Smooth muscle cell (in vitro differentiated cells): ENCODE data around the gene SGMS1. TPM values are rescaled to one million over a fixed set of nuclear protein-coding genes. Genes with fewer than 3 reads are reported as not detected.

ENCODE experiments used
- DNase-seq: peaks from one replicate; lab custom pipeline; 2025; ENCODE audit not compliant: unreplicated experiment; lab: John Stamatoyannopoulos, UW
- H2AFZ ChIP-seq: fragments of 200-600 bp; sonication (generic); 2 replicates; pipeline ENCODE4 v1.6.0; 2016; ENCODE audit warnings: antibody characterized with exemption, low read depth, mild to moderate bottlenecking
- H3F3A ChIP-seq: fragments of 200-600 bp; sonication (generic); 2 replicates; pipeline ENCODE4 v1.6.0; 2017; ENCODE audit warnings: antibody characterized with exemption, low read depth
- H3K27ac ChIP-seq: fragments of 200-600 bp; sonication (generic); 2 replicates; pipeline ENCODE4 v1.5.1; 2016; ENCODE audit warnings: low read depth, mild to moderate bottlenecking
- H3K27me3 ChIP-seq: fragments of 200-600 bp; sonication (generic); 2 replicates; pipeline ENCODE4 v1.6.1; 2016; ENCODE audit warnings: low read depth, mild to moderate bottlenecking
- H3K36me3 ChIP-seq: fragments of 200-600 bp; sonication (generic); 2 replicates; pipeline ENCODE4 v1.5.1; 2016; ENCODE audit warnings: low read depth
- H3K4me1 ChIP-seq: fragments of 200-600 bp; sonication (generic); 2 replicates; pipeline ENCODE4 v1.5.1; 2016; ENCODE audit warnings: low read depth
- H3K4me2 ChIP-seq: fragments of 200-600 bp; sonication (generic); 2 replicates; pipeline ENCODE4 v1.6.0; 2016; ENCODE audit warnings: mild to moderate bottlenecking
- H3K4me3 ChIP-seq: fragments of 200-600 bp; sonication (generic); 2 replicates; pipeline ENCODE4 v1.5.1; 2016; ENCODE audit warnings: mild to moderate bottlenecking
- H3K79me2 ChIP-seq: fragments of 200-600 bp; sonication (generic); 2 replicates; pipeline ENCODE4 v1.6.0; 2016; ENCODE audit warnings: low read depth, mild to moderate bottlenecking
- H3K9ac ChIP-seq: fragments of 200-600 bp; sonication (generic); 2 replicates; pipeline ENCODE4 v1.6.0; 2016; ENCODE audit warnings: low read depth
- H3K9me3 ChIP-seq: fragments of 200-600 bp; sonication (generic); replicated peaks from 2 replicates; pipeline ENCODE4 v1.5.1; 2016; ENCODE audit warnings: low read depth
- H4K20me1 ChIP-seq: fragments of 200-600 bp; sonication (generic); 2 replicates; pipeline ENCODE4 v1.6.0; 2016; ENCODE audit warnings: low read depth
- CTCF ChIP-seq: fragments of 200-600 bp; sonication (generic); IDR thresholded peaks from 2 replicates; pipeline ENCODE4 v1.5.1; 2017; ENCODE audit warnings: borderline replicate concordance, mild to moderate bottlenecking, antibody characterized with exemption; ENCODE audit not compliant: insufficient read depth, poor library complexity, severe bottlenecking
- WGBS: methylation state at CpG from one replicate; pipeline ENCODE4 v1.1.7; 2016; ENCODE audit warnings: low lambda C conversion rate; 5-methylcytosine and 5-hydroxymethylcytosine counted together
- polyA plus RNA-seq: library from polyadenylated mRNA; unstranded; fragments of >200 nt; fragmentation: Nextera tagmentation; extraction: Ambion mirVana; gene quantifications from 2 replicates; pipeline ENCODE4 v1.2.1, GENCODE V29; 2016
- total RNA-seq: library from RNA; depleted of rRNA; stranded (reverse); fragments of >200 nt; gene quantifications from 2 replicates; pipeline ENCODE4 v1.2.3, GENCODE V29; 2014

The SGMS1 gene
- total and polyA plus RNA-seq, 2 experiments from 2014 or later = 4.0 to 14.3 TPM

- Histone ChIP-seq H3K27ac (no peak overlapping the region), H3K4me3 (no peak overlapping the region), H3K27me3 (no peaks in the 10 kb centered on the region), H3K9ac (no peak overlapping the region), H3K4me1 (no peaks in the 10 kb centered on the region), H3K36me3 (no peaks in the 10 kb centered on the region), H3K79me2 (no peaks in the 10 kb centered on the region), H4K20me1 (no peaks in the 10 kb centered on the region), H2AFZ (no peak overlapping the region), H3K9me3 (no peaks in the 10 kb centered on the region), H3F3A (no peaks in the 10 kb centered on the region), H3K4me2 (no peak overlapping the region)
- WGBS = 83% methylated on average over 2 of the region's 3 CpGs
- DNase-seq = no peak
- TF ChIP-seq CTCF = no peak
Measured at GRCh38 chr10:50332108-50332842, 291.5 kb downstream of the SGMS1 start.

- H3K9me3 ChIP-seq = no peaks in the 10 kb centered on the region
- 96% methylated on average over 2 of the region's 2 CpGs for WGBS
- no peak overlapping the region for H3K4me2 ChIP-seq
- no peak overlapping the region for H2AFZ ChIP-seq
- H3F3A ChIP-seq = no peaks in the 10 kb centered on the region
- H3K4me1 ChIP-seq = no peaks in the 10 kb centered on the region
- H3K79me2 ChIP-seq = no peaks in the 10 kb centered on the region
- no peak for DNase-seq
- H3K27me3 ChIP-seq = no peaks in the 10 kb centered on the region
- H4K20me1 ChIP-seq = no peaks in the 10 kb centered on the region
- TF ChIP-seq CTCF = no peak
- no peak overlapping the region for H3K27ac ChIP-seq
- no peak overlapping the region for H3K9ac ChIP-seq
- H3K36me3 ChIP-seq = no peaks in the 10 kb centered on the region
- H3K4me3 ChIP-seq = no peak overlapping the region
Measured at GRCh38 chr10:50331486-50331885, 292.3 kb downstream of the SGMS1 start.

- Histone ChIP-seq H4K20me1 (no peaks in the 10 kb centered on the region), H3K4me2 (peak overlapping the region; percentile 11), H3K4me3 (no peak overlapping the region), H3K27ac (no peak overlapping the region), H3K4me1 (no peaks in the 10 kb centered on the region), H3K27me3 (no peaks in the 10 kb centered on the region), H2AFZ (no peak overlapping the region), H3K9ac (no peak overlapping the region), H3K36me3 (no peaks in the 10 kb centered on the region), H3K79me2 (no peaks in the 10 kb centered on the region), H3F3A (no peaks in the 10 kb centered on the region), H3K9me3 (no peaks in the 10 kb centered on the region)
- no peak for DNase-seq
- 82% methylated on average over 13 of the region's 13 CpGs for WGBS
- TF ChIP-seq CTCF = no peak
Measured at GRCh38 chr10:50326757-50327701, 296.7 kb downstream of the SGMS1 start.
